GM12878 (cell line): ENCODE measurements around the gene RGCC. TPM values are rescaled to one million over a fixed set of nuclear protein-coding genes. Genes with fewer than 3 reads are reported as not detected.

ENCODE experiments used
- ATAC-seq: fragments of 200-7000 bp; cut with Tn5 transposase; 3 replicates; pipeline ENCODE4 v1.9.1; 2020; ENCODE audit warnings: mild to moderate bottlenecking, moderate library complexity
- BruUV-seq: library from RNA; stranded (reverse); fragments of 400-500 nt; replicated peaks from 2 replicates; lab custom pipeline; 2021; lab: Mats Ljungman, UMichigan
- CTCF ChIA-PET: fragments of 300-600 bp; sonication (Branson Sonifier 250); formaldehyde crosslinking; extraction: SDS; loops from one replicate; lab custom pipeline; 2021; ENCODE audit warnings: inconsistent platforms; lab: Yijun Ruan, JAX
- POLR2A ChIA-PET: fragments of 350-600 bp; formaldehyde crosslinking; extraction: SDS; loops from one replicate; lab custom pipeline; 2021; ENCODE audit warnings: inconsistent platforms; lab: Charles Lee
- RAD21 ChIA-PET: fragments of 300-600 bp; sonication (Branson Sonifier 250); formaldehyde crosslinking; loops from one replicate; lab custom pipeline; 2023; ENCODE audit warnings: antibody characterized with exemption; ENCODE audit not compliant: unreplicated experiment; lab: Charles Lee
- SMC1A ChIA-PET: fragments of 300-600 bp; sonication (Branson Sonifier 250); formaldehyde crosslinking; loops from one replicate; lab custom pipeline; 2023; ENCODE audit not compliant: unreplicated experiment, uncharacterized antibody; lab: Charles Lee
- DNase-seq: peaks from one replicate; pipeline ENCODE4 v3.0.0-alpha.2; 2011; ENCODE audit warnings: low read depth, low spot score
- FAIRE-seq: peaks from 3 replicates; lab custom pipeline; 2011; peaks lifted over from hg19 to GRCh38; lab: Jason Lieb, UNC
- H2AFZ ChIP-seq: 2 replicates; pipeline ENCODE4 v1.6.0; 2011; ENCODE audit warnings: low read depth, low read length, control low read depth; ENCODE audit not compliant: control insufficient read depth
- H3K27ac ChIP-seq: 2 replicates; pipeline ENCODE4 v1.5.1; 2011; ENCODE audit warnings: control low read depth; ENCODE audit not compliant: control insufficient read depth, insufficient read depth
- H3K27me3 ChIP-seq, 2 experiments: replicated peaks in 1 of 2; 2 replicates each; pipeline versions ENCODE4 v1.6.0 to v1.6.1; 2011; ENCODE audit warnings: low read length in 1 of 2; ENCODE audit not compliant: control insufficient read depth in 2 of 2, insufficient read depth in 2 of 2
- H3K36me3 ChIP-seq, 2 experiments: 2 replicates each; pipeline ENCODE4 v1.5.1; 2011; ENCODE audit warnings: low read length in 1 of 2; ENCODE audit not compliant: control insufficient read depth in 2 of 2, insufficient read depth in 2 of 2
- H3K4me1 ChIP-seq: 2 replicates; pipeline ENCODE4 v1.6.1; 2011; ENCODE audit warnings: mild to moderate bottlenecking, low read length, moderate library complexity, mixed read lengths; ENCODE audit not compliant: control insufficient read depth, insufficient read depth
- H3K4me2 ChIP-seq: 2 replicates; pipeline ENCODE4 v1.6.0; 2011; ENCODE audit warnings: control low read depth; ENCODE audit not compliant: control insufficient read depth, insufficient read depth
- H3K4me3 ChIP-seq: fragments of 200-600 bp; sonication (generic); 2 replicates; pipeline ENCODE4 v1.5.1; 2016
- H3K79me2 ChIP-seq: 2 replicates; pipeline ENCODE4 v1.6.0; 2011; ENCODE audit warnings: low read length; ENCODE audit not compliant: control insufficient read depth, insufficient read depth
- H3K9ac ChIP-seq: 2 replicates; pipeline ENCODE4 v1.8.0; 2011; ENCODE audit warnings: low read length, control low read depth, mixed read lengths; ENCODE audit not compliant: control insufficient read depth, insufficient read depth
- H3K9me3 ChIP-seq: replicated peaks from 3 replicates; pipeline ENCODE4 v1.5.1; 2011; ENCODE audit warnings: mild to moderate bottlenecking, low read length; ENCODE audit not compliant: control insufficient read depth, insufficient read depth
- H4K20me1 ChIP-seq: 2 replicates; pipeline ENCODE4 v1.6.0; 2011; ENCODE audit not compliant: control insufficient read depth, insufficient read depth
- DPF2 ChIP-seq: fragments of 450-650 bp; IDR thresholded peaks from 2 replicates; pipeline ENCODE4 v1.6.1; 2017; ENCODE audit warnings: mild to moderate bottlenecking
- ESRRA ChIP-seq: IDR thresholded peaks from 2 replicates; pipeline ENCODE4 v1.6.1; 2012; ENCODE audit warnings: mild to moderate bottlenecking, low read length, improper control_type of control experiment
- IKZF1 ChIP-seq: fragments of 450-650 bp; conservative IDR thresholded peaks from 2 replicates; pipeline ENCODE4 v1.6.1; 2017; ENCODE audit warnings: antibody characterized with exemption, mild to moderate bottlenecking
- MEF2B ChIP-seq: fragments of 450-650 bp; IDR thresholded peaks from 2 replicates; pipeline ENCODE4 v1.6.1; 2018; ENCODE audit warnings: mild to moderate bottlenecking, moderate library complexity; ENCODE audit not compliant: partially characterized antibody, poor library complexity, severe bottlenecking
- MTA2 ChIP-seq: fragments of 450-650 bp; IDR thresholded peaks from 2 replicates; pipeline ENCODE4 v1.6.1; 2016; ENCODE audit warnings: low read depth, mild to moderate bottlenecking, moderate library complexity
- NFIC ChIP-seq: IDR thresholded peaks from 2 replicates; pipeline ENCODE4 v1.6.1; 2012; ENCODE audit warnings: low read depth, mild to moderate bottlenecking, inconsistent platforms, low read length, moderate library complexity
- NR2C1 ChIP-seq: fragments of 450-650 bp; IDR thresholded peaks from 2 replicates; pipeline ENCODE4 v1.6.1; 2017; ENCODE audit warnings: antibody characterized with exemption, mild to moderate bottlenecking, moderate library complexity
- NR2F1 ChIP-seq: fragments of 450-650 bp; conservative IDR thresholded peaks from 2 replicates; pipeline ENCODE4 v1.6.1; 2017; ENCODE audit warnings: mild to moderate bottlenecking
- PKNOX1 ChIP-seq: fragments of 450-650 bp; IDR thresholded peaks from 2 replicates; pipeline ENCODE4 v1.6.1; 2016; ENCODE audit warnings: mild to moderate bottlenecking
- REST ChIP-seq: IDR thresholded peaks from 2 replicates; pipeline ENCODE4 v1.6.1; 2012; ENCODE audit warnings: mild to moderate bottlenecking, low read depth, low read length
- TAF1 ChIP-seq: IDR thresholded peaks from 2 replicates; pipeline ENCODE4 v1.6.1; 2011; ENCODE audit warnings: mild to moderate bottlenecking, low read depth, low read length, borderline replicate concordance
- ZBTB40 ChIP-seq: fragments of 450-650 bp; IDR thresholded peaks from 2 replicates; pipeline ENCODE4 v1.6.1; 2016; ENCODE audit warnings: mild to moderate bottlenecking, moderate library complexity, borderline replicate concordance
- ZNF384 ChIP-seq: IDR thresholded peaks from 2 replicates; pipeline ENCODE4 v1.6.1; 2012; ENCODE audit warnings: low read depth, mild to moderate bottlenecking, low read length, improper control_type of control experiment, borderline replicate concordance
- WGBS: methylation state at CpG from one replicate; pipeline ENCODE4 v1.1.6; 2016; ENCODE audit warnings: low lambda C conversion rate; ENCODE audit not compliant: insufficient replicate concordance, insufficient coverage; ENCODE audit errors: missing lambda C conversion rate; 5-methylcytosine and 5-hydroxymethylcytosine counted together
- in situ Hi-C: fragments of 300-500 bp; cut with MboI; formaldehyde crosslinking; loops from 9 replicates; pipeline ENCODE4 v1.14.3; 2018; ENCODE audit warnings: mixed read lengths
- intact Hi-C: fragments of 100-400 bp; cut with micrococcal nuclease; formaldehyde crosslinking; loops from one replicate; pipeline ENCODE4 v1.14.2; 2022; ENCODE audit not compliant: unreplicated experiment
- polyA plus RNA-seq, 11 experiments: library from polyadenylated mRNA; depleted of rRNA in 4 of 11; unstranded in 6 of 11; stranded (reverse) in 5 of 11; fragments of >200 nt; fragmentation: Nextera tagmentation in 4 of 11; fragmentation: Illumina TruSeq in 1 of 11; extraction: Ambion mirVana in 4 of 11; extraction: Trizol in 1 of 11; gene quantifications; 1 replicate in 1 of 11; 2 replicates in 10 of 11; pipeline versions ENCODE4 v1.2.1 to v1.2.3, GENCODE V29; 2011 to 2016; ENCODE audit warnings: inconsistent platforms in 2 of 11, missing spikeins in 2 of 11, low read depth in 1 of 11
- total RNA-seq, 4 experiments: library from RNA; depleted of rRNA in 3 of 4; stranded (reverse); fragments of >200 nt in 3 of 4; fragmentation: Illumina TruSeq in 1 of 4; extraction: Trizol in 1 of 4; gene quantifications; 2 replicates each; pipeline versions ENCODE4 v1.2.1 to v1.2.3, GENCODE V29; 2013 to 2021

RGCC gene
- total and polyA plus RNA-seq, 10 of the 15 experiments (the other 5 are each of a cell fraction or from before 2014, with no cell fraction given) = 0.41 to 19.4 (median 9.9) TPM

- Histone ChIP-seq H3K9me3 (no peaks in the 10 kb centered on the region; the same call in 2 of the 3 replicates), H3K4me2 (peak overlapping the region; percentile 36), H3K79me2 (no peaks in the 10 kb centered on the region), H3K27ac (peak overlapping the region; percentile 53), H3K27me3 (no peaks in the 10 kb centered on the region; a peak in 1 of 4 replicates), H4K20me1 (no peaks in the 10 kb centered on the region), H3K9ac (peak overlapping the region; percentile 48; the same call in 1 of the 2 replicates), H3K4me3 (peak overlapping the region; percentile 5; the same call in 1 of the 2 replicates), H3K4me1 (peaks cover 29% of the 10 kb centered on the region), H3K36me3 (no peaks in the 10 kb centered on the region), H2AFZ (peak overlapping the region; percentile 82)
- WGBS = 2% methylated on average over 4 of the region's 4 CpGs
- ChIA-PET RAD21 (interaction anchor here (0.6 to 1.7 kb wide), 7 partner anchors 10 to 160 kb away, joined by 3 to 10 read pairs (median 4); partner anchors contain the start of gene RGCC), SMC1A (interaction anchor here (1.4 to 2.3 kb wide), 6 partner anchors 22 to 425 kb away, joined by 3 to 12 read pairs (median 5); no protein-coding TSS in a partner anchor), POLR2A (interaction anchor here (1.0 to 1.3 kb wide), 3 partner anchors 21 to 33 kb away, joined by 3 to 4 read pairs (median 3); no protein-coding TSS in a partner anchor), CTCF (interaction anchor here (0.8 to 3.3 kb wide), 3 partner anchors 27 to 33 kb away, joined by 4 to 16 read pairs (median 4); no protein-coding TSS in a partner anchor)
- DNase-seq = no peak
- FAIRE-seq = peak; percentile 13
- in situ Hi-C loops = no loop called here
- no TSS peak for BruUV-seq
- ATAC-seq = peak; percentile 76
- intact Hi-C loops = no loop called here
- no peak for TF ChIP-seq REST
- 0 out of 2 replicates have a peak, but pooled peaks have one; percentile 29 for TF ChIP-seq MTA2
- peak; percentile 63; the same call in 1 of the 2 replicates for TF ChIP-seq PKNOX1
- no peak for TF ChIP-seq ZBTB40
- TF ChIP-seq DPF2 = 0 out of 2 replicates have a peak, but pooled peaks have one; percentile 29
- TF ChIP-seq IKZF1 = peak; percentile 23; the same call in 1 of the 2 replicates
- TF ChIP-seq ESRRA = peak; percentile 94; the same call in 1 of the 2 replicates
- TF ChIP-seq TAF1 = peak; percentile 16; the same call in 1 of the 2 replicates
- TF ChIP-seq NFIC = 0 out of 2 replicates have a peak, but pooled peaks have one; percentile 49
- TF ChIP-seq NR2F1 = peak; percentile 80
- TF ChIP-seq ZNF384 = peak; percentile 82
- peak; percentile 22; the same call in 1 of the 2 replicates for TF ChIP-seq NR2C1
- TF ChIP-seq MEF2B = peak; percentile 24
Observed at GRCh38 chr13:41492432-41493260, 35.3 kb downstream of the RGCC start.
